Fibroblast of lung (primary cell): Measurements from ENCODE around the gene PPIE. TPM values are rescaled to one million over a fixed set of nuclear protein-coding genes. Genes with fewer than 3 reads are reported as not detected.

Source experiments
- DNase-seq, 2 donors: peaks; one replicate each; pipeline versions ENCODE4 v3.0.0 to v3.0.0-alpha.2; 2010; ENCODE audit warnings: low read depth in 2 of 2
- H2AFZ ChIP-seq: 2 replicates; pipeline ENCODE4 v1.5.1; 2012; ENCODE audit warnings: low read length, control low read depth, inconsistent platforms
- H3K27ac ChIP-seq: 2 replicates; pipeline ENCODE4 v1.5.1; 2011; ENCODE audit warnings: low read length, control low read depth; ENCODE audit not compliant: insufficient read depth
- H3K27me3 ChIP-seq: 2 replicates; pipeline ENCODE4 v1.5.1; 2011; ENCODE audit warnings: mild to moderate bottlenecking, low read length; ENCODE audit not compliant: control insufficient read depth, insufficient read depth
- H3K36me3 ChIP-seq: 2 replicates; pipeline ENCODE4 v1.5.1; 2011; ENCODE audit warnings: low read length; ENCODE audit not compliant: control insufficient read depth, insufficient read depth
- H3K4me1 ChIP-seq: 2 replicates; pipeline ENCODE4 v1.5.1; 2011; ENCODE audit warnings: low read length; ENCODE audit not compliant: control insufficient read depth, insufficient read depth; ENCODE audit errors: extremely low read depth
- H3K4me2 ChIP-seq: 2 replicates; pipeline ENCODE4 v1.5.1; 2011; ENCODE audit warnings: low read length, control low read depth; ENCODE audit not compliant: insufficient read depth; ENCODE audit errors: extremely low read depth
- H3K4me3 ChIP-seq, 4 experiments: fragments of 200-600 bp in 1 of 4; sonication (generic) in 1 of 4; replicated peaks in 1 of 4; 2 replicates each; pipeline ENCODE4 v1.5.1; 2011 to 2016; ENCODE audit warnings: low read length in 4 of 4, low read depth in 3 of 4, mild to moderate bottlenecking in 3 of 4, control low read depth in 2 of 4, inconsistent platforms in 1 of 4, mixed read lengths in 1 of 4; ENCODE audit not compliant: insufficient read depth in 1 of 4; ENCODE audit errors: control extremely low read depth in 1 of 4
- H3K79me2 ChIP-seq: 2 replicates; pipeline ENCODE4 v1.5.1; 2012; ENCODE audit warnings: mild to moderate bottlenecking, low read length, inconsistent platforms; ENCODE audit not compliant: control insufficient read depth, insufficient read depth
- H3K9ac ChIP-seq: 2 replicates; pipeline ENCODE4 v1.5.1; 2011; ENCODE audit warnings: mild to moderate bottlenecking, low read length, control low read depth; ENCODE audit not compliant: insufficient read depth
- H3K9me3 ChIP-seq: 2 replicates; pipeline ENCODE4 v1.5.1; 2012; ENCODE audit warnings: low read depth, low read length; ENCODE audit not compliant: control insufficient read depth, insufficient read depth
- H4K20me1 ChIP-seq: 2 replicates; pipeline ENCODE4 v1.5.1; 2011; ENCODE audit warnings: low read length; ENCODE audit not compliant: control insufficient read depth, insufficient read depth; ENCODE audit errors: extremely low read depth
- CTCF ChIP-seq, 2 donors: IDR thresholded peaks in 1 of 2; conservative IDR thresholded peaks in 1 of 2; 1 replicate in 1 of 2; 2 replicates in 1 of 2; pipeline ENCODE4 v1.5.1; 2011 to 2012; ENCODE audit warnings: low read length in 2 of 2, control low read depth in 1 of 2, inconsistent platforms in 1 of 2, low read depth in 1 of 2, mild to moderate bottlenecking in 1 of 2
- EZH2 ChIP-seq: IDR thresholded peaks from 2 replicates; pipeline ENCODE4 v1.5.1; 2012; ENCODE audit warnings: low read length, control low read depth, mild to moderate bottlenecking; ENCODE audit errors: missing control alignments
- polyA plus RNA-seq, 2 donors: library from polyadenylated mRNA; depleted of rRNA in 1 of 2; stranded (reverse) in 1 of 2; unstranded in 1 of 2; fragments of >200 nt; gene quantifications; 2 replicates each; pipeline ENCODE4 v1.2.1, GENCODE V29; 2011 to 2012; ENCODE audit warnings: missing spikeins in 1 of 2
- total RNA-seq: library from RNA; depleted of rRNA; stranded (reverse); fragments of >200 nt; gene quantifications from 2 replicates; pipeline ENCODE4 v1.2.1, GENCODE V29; 2014

Gene PPIE
- total and polyA plus RNA-seq, 2 donors (not counting 1 experiment from before 2014, with no cell fraction given): 38.8 to 58.8 TPM

DNA sequence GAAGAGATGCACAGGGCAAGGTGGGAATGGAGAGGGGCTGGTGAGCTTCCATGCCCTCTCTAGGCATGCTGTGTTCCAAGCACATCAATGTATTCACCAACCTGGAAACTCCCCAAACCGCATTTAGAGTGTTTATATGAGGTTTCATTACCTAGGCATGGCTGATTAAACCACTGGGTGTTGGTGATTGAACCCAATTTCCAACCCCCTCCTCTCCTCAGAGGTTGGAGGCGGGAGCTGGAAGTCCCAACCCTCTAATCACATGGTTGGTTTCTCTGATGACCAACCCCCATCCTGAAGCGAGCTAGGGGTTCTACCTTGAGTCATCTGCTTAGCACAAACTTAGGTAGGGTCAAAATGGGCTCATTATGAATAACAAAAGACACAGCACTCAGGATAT is 3.0 kb upstream of the PPIE start:
- TF ChIP-seq CTCF (conservative IDR thresholded peaks at IDR 0.05 in 1 of 2, IDR thresholded peaks at IDR 0.05 in 1 of 2; ENCODE audit: low read depth in 1 of 2, low read length in 2 of 2) (no peak), EZH2 (no peak)
- H4K20me1 ChIP-seq: no peaks in the 10 kb centered on the region
- no peak overlapping the region for H3K4me2 ChIP-seq
- no peak overlapping the region for H3K27ac ChIP-seq
- no peak overlapping the region for H2AFZ ChIP-seq
- H3K27me3 ChIP-seq: peaks cover 12% of the 10 kb centered on the region
- H3K4me1 ChIP-seq: no peaks in the 10 kb centered on the region
- no peaks in the 10 kb centered on the region for H3K9me3 ChIP-seq
- no peak overlapping the region for H3K9ac ChIP-seq
- DNase-seq: no peak
- H3K4me3 ChIP-seq: no peak overlapping the region
- H3K79me2 ChIP-seq: peaks cover 10% of the 10 kb centered on the region
- no peaks in the 10 kb centered on the region for H3K36me3 ChIP-seq

- H2AFZ ChIP-seq: no peak overlapping the region
Measured at GRCh38 chr1:39737546-39738169, 1.0 kb upstream of the PPIE start.

GRCh38 chr1:39745016-39745670 is 6.5 kb downstream of the PPIE start:
- Histone ChIP-seq H3K4me2 (no peak overlapping the region), H3K79me2 (no peaks in the 10 kb centered on the region), H3K27me3 (no peaks in the 10 kb centered on the region), H3K9ac (no peak overlapping the region), H3K4me3 (no peak overlapping the region), H3K36me3 (peaks cover 9% of the 10 kb centered on the region), H2AFZ (no peak overlapping the region), H3K27ac (no peak overlapping the region), H3K4me1 (no peaks in the 10 kb centered on the region), H3K9me3 (no peaks in the 10 kb centered on the region), H4K20me1 (no peaks in the 10 kb centered on the region)
- DNase-seq: no peak
- TF ChIP-seq CTCF (conservative IDR thresholded peaks at IDR 0.05 in 1 of 2, IDR thresholded peaks at IDR 0.05 in 1 of 2; ENCODE audit: low read depth in 1 of 2, low read length in 2 of 2): no peak
- TF ChIP-seq EZH2: no peak

More at GRCh38 chr1:39737546-39738169, 1.0 kb upstream of the PPIE start:
- Histone ChIP-seq H3K79me2 (peaks cover 10% of the 10 kb centered on the region), H3K36me3 (no peaks in the 10 kb centered on the region), H3K27ac (no peak overlapping the region), H4K20me1 (no peaks in the 10 kb centered on the region), H3K9ac (no peak overlapping the region), H3K4me2 (no peak overlapping the region), H3K27me3 (peaks cover 7% of the 10 kb centered on the region), H3K4me1 (no peaks in the 10 kb centered on the region), H3K9me3 (no peaks in the 10 kb centered on the region), H3K4me3 (no peak overlapping the region)
- DNase-seq: peak; percentile 35 to 39
- no peak for TF ChIP-seq CTCF (conservative IDR thresholded peaks at IDR 0.05 in 1 of 2, IDR thresholded peaks at IDR 0.05 in 1 of 2; ENCODE audit: low read depth in 1 of 2, low read length in 2 of 2)
